ENCODE results near the gene EIF1AD.
"Not testable (repeated sequence)": the region's sequence is repeated elsewhere in the genome, so short reads cannot be mapped to it uniquely, and the experiment has no call there.

Gene EIF1AD

GRCh38 chr11:65968600-65969482, 33.1 kb downstream of the EIF1AD start:
- no peak for DNase-seq (ENCODE audit: low read depth in 2 of 2)

DNA sequence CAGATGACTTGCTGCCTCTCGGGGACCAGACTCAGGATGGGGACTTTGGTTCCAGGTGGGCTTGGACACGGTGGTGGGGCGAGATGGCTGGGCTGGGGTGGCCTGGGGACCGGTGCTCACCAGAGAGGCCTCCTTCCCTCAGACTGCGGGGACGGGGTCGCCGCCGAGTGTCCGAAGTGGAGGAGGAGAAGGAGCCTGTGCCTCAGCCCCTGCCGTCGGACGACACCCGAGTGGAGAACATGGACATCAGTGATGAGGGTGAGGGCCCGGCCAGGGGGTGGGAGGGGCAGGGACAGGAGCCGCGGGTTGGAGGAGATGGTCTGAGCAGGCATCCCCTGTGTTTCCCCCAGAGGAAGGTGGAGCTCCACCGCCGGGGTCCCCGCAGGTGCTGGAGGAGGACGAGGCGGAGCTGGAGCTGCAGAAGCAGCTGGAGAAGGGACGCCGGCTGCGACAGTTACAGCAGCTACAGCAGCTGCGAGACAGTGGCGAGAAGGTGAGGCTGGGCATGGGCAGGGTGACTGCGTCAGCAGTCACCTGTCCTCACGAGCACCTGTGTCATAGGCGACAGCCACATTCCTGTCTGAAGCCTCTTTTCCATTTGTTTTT, 34.5 kb downstream of the EIF1AD start:
- no peak for DNase-seq (ENCODE audit: low read depth in 2 of 2)

- no peak for DNase-seq (ENCODE audit: low read depth in 2 of 2)
Observed at GRCh38 chr11:65965986-65966762, 35.8 kb downstream of the EIF1AD start.

GRCh38 chr11:65964906-65965305, 37.1 kb downstream of the EIF1AD start:
- no peak for DNase-seq (ENCODE audit: low read depth in 2 of 2)

GRCh38 chr11:65962141-65962564, 39.8 kb downstream of the EIF1AD start:
- DNase-seq (ENCODE audit: low read depth in 2 of 2), result no peak

DNA sequence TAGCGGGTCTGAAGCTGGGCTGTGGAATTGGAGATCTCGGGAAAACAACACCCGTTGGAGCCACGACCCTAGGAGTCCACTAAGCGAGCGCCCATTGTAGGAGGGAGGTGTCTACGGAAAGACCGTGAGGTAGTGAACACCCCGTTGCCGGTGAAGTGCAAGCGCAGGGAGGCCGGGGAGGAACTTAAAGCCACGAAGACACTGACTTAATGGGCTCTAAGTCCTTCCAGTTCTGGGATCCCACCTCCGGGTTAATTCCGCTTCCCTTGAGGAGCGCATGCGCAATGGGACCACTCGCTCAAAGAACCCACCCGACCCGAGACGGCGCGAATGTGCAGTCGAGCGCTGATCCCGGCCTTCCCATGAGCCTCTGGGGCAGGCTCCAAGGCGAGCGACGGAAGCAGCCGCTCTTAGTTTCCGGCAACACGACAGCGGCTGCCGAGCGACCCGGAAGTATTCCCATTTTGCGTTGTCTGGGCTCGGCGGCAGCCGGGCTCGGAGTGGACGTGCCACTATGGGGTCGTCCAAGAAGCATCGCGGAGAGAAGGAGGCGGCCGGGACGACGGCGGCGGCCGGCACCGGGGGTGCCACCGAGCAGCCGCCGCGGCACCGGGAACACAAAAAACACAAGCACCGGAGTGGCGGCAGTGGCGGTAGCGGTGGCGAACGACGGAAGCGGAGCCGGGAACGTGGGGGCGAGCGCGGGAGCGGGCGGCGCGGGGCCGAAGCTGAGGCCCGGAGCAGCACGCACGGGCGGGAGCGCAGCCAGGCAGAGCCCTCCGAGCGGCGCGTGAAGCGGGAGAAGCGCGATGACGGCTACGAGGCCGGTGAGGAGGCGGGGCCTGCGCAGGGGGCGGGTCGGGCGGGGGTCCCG, 40.5 kb downstream of the EIF1AD start, which contains the start of gene SART1:
TSS of gene SART1 (plus strand) at position 468 of the 874 bp plus-strand sequence. CDS start at position 515, 47 bp downstream.
- DNase-seq (ENCODE audit: low read depth in 2 of 2), result peak; percentile 94

DNA sequence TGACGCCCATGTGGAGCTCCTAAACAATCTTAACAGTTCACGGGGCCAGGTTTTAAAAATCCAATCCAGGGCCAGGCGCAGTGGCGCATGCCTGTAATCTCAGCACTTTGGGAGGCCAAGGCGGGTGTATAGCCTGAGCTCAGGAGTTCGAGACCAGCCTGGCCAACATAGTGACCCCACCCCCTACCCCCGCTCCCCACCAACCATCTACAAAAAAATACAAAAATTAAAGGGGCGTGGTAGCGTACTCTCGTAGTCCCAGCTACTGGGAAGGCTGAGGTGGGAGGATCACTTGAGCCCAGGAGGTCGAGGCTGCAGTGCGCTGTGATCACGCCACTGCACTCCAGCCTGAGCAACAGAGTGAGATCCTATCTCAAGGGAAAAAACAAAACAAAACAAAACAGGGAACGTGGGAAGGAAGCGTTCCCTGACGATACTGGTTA, 41.1 kb downstream of the EIF1AD start:
- DNase-seq (ENCODE audit: low read depth in 2 of 2), result no peak

GRCh38 chr11:65958774-65959420, 43.1 kb downstream of the EIF1AD start:
- DNase-seq (ENCODE audit: low read depth in 2 of 2), result no peak

DNA sequence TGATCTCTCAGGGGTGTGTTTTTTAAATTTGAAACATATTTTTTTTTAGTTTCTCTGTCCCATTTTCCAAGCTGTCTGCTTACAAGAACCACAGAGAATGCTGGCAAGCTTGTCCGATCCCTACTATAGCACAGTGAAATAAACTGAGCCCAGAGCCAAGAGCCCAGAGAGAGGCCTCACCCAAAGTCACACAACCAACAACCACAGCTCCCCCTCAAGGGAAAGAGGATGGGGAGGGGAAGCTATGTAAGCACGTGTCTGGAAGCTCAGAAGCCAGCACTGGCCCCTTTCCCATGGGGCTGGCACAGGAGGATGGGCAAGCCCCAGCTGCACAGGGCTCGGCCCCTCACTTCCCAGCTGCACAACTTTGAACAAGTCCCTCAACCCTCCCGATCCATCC, 43.7 kb downstream of the EIF1AD start:
- no peak for DNase-seq (ENCODE audit: low read depth in 2 of 2)

DNA sequence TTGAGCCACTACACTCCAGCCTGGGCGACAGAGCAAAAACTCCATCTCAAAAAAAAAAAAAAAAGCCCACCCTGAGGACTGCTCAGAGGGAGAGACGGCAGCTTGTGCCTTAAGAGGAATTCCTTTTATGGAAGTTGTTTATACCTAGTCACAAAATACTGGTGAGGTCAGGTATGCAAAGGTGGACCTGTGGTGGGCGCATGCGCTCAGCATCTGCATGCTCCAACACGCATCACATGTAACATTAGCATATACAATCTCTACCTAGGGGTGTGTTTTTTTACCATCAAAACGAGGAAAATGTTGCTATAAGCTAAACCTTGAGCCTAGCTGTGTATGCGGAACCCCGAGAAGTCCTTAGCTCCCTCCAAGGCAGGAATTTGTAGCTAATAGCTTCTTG, 47.2 kb downstream of the EIF1AD start:
- no peak for DNase-seq (ENCODE audit: low read depth in 2 of 2)

DNA sequence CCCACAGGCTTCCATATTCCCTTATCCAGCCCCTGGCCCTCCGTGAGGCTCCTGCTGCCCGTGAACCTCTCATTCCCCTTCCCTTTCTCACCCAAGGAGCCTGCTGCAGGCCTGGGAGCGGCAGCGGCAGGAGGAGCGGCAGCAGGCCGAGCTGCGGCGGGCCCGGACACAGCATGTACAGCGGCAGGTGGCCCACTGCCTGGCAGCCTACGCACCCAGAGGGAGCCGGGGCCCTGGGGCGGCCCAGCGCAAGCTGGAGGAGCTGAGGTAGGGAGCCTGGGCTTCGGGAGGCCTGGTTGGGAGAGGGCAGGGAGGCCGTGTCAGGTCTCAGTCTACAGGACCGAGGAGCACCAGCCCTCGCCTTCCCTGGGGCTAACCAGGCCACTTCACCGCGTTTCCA, 48.5 kb downstream of the EIF1AD start:
- no peak for DNase-seq (ENCODE audit: low read depth in 2 of 2)

DNA sequence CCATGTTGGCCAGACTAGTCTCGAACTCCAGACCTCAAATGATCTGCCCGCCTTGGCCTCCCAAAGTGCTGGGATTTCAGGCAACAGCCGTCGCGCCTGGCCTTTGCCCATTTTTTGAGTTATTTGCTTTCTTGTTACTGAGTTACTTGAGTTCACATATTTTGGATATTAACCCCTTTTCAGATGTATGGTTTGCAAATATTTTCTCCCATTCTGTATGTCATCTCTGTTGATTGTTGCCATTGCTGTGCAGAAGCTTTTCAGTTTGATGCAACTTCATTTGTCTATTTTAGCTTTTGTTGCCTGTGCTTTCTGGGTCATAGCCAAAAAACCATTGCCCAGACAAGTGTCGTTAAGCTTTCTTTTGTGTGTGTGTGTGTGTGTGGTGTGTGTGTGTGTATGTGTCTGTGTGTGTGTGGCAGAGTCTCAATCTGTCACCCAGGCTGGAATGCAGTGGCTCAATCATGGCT, 49.9 kb downstream of the EIF1AD start:
- no peak for DNase-seq (ENCODE audit: low read depth in 2 of 2)

GRCh38 chr11:65951641-65952040, 50.3 kb downstream of the EIF1AD start:
- DNase-seq (ENCODE audit: low read depth in 2 of 2), result not testable (repeated sequence)

DNA sequence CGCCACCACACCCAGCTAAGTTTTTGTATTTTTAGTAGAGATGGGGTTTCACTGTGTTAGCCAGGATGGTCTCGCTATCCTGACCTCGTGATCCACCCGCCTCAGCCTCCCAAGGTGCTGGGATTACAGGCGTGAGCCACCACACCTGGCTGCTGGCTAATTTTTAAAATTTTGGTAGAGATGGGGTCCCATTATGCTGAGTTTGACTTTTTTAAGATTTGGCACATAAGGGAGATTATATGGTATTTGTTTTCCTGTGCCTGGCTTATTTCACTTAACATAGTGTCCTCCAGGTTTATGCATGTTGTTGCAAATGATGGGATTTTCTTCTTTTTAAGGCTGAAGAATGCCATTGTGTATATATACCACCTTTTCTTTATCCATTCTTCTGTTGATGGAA, 51.2 kb downstream of the EIF1AD start:
- not testable (repeated sequence) for DNase-seq (ENCODE audit: low read depth in 2 of 2)

DNA sequence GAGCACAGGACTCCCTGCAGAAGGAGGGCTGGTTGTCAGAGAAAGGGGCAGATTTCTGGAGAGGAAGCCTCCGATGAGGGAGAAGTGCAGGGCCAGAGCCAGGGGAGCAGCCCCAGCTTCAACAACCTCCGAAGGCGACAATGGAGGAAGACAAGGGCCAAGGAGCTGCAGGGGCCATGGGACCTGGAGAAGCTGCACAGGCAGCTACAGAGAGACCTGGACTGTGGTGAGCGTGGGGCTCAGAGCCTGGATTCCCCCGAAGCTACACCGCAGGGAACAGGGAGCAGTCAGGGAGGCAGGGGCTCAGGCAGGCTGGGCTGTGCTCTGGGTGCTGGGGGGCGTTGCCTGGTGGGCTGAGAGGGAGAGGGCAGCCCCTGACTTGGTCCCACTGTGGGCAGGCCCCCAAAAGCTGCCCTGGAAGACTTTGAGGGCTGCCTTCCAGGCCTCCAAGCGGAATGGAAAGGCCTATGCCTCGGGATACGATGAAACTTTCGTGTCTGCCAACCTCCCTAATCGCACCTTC, 54.3 kb downstream of the EIF1AD start:
- no peak for DNase-seq (ENCODE audit: low read depth in 2 of 2)

DNA sequence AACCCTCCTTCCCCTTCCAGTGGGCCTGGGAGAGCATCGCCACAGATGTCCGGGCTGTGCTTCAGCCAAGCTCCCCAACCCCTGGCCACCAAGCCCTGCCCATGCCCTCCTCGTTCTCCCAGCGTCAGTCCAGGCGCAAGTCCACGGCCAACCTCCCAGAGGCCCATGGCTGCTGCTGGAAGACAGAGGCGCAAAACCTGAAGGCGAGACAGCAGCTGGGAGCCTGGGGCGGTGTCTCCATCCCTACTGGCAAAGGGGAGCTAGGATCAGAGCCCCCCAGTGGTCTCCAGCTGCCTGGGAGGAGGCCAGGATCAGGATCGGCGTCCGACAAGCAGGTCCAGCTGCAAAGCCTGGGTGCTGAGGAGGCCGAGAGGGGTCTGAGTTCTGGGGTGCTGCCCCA, 54.8 kb downstream of the EIF1AD start:
- DNase-seq (ENCODE audit: low read depth in 2 of 2), result no peak

DNA sequence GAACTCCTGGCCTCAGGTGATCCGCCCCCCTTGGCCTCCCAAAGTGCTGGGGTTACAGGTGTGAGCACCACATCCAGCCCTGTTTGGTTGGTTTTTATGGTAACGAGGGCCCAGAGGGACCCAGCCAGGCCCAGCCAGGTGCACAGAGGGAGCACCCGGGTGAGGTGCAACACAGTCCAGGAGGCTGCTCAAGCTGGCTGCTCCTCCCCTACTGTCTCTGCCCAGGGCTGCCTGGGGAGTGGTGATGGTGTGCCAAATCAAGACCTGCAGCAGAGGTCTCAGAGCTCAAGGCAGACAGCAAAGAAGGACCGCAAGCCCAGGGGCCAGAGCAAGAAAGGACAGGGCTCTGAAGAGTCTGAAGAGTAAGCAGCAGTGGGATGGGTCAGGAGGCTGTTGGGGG, 55.3 kb downstream of the EIF1AD start:
- no peak for DNase-seq (ENCODE audit: low read depth in 2 of 2)

All from fibroblast of skin of left biceps (primary cell).